ENCODE measurements around the gene FAM13A. TPM values are rescaled to one million over a fixed set of nuclear protein-coding genes. Genes with fewer than 3 reads are reported as not detected.

The FAM13A gene
- total and polyA plus RNA-seq, 10 of the 15 experiments (the other 5 are each of a cell fraction or from before 2014, with no cell fraction given): 0.05 to 1.8 (median 0.27) TPM; not detected in 1

DNA sequence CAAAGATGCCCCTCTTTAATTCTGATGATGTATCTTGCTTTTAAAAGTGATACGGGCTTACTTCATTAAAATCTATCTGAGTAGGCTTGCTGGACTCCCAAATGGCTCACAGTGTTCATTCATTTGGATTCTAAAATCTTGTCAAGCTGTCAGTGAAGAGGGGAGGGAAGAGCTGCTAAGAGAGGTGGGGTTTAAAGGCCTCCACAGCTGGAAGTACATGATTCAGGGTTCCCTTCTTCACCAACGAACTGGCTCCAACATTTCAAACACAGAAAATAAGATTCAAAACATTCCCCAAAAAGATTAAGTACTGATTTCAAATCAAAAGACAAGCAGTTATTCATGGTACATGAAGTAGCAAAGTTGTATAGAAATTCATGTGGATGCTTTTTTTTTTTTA is 226.4 kb downstream of the FAM13A start:
- SMC1A ChIA-PET (ENCODE audit: uncharacterized antibody, unreplicated experiment): interaction anchor here (0.6 to 2.2 kb wide), 3 partner anchors 15 to 193 kb away, joined by 4 to 9 read pairs (median 4); no protein-coding TSS in a partner anchor
- intact Hi-C loops (cut with micrococcal nuclease; ENCODE audit: unreplicated experiment): no loop called here
- no peaks in the 10 kb centered on the region for H3K9me3 ChIP-seq (replicated peaks; ENCODE audit: control insufficient read depth, insufficient read depth, low read length)
- no peaks in the 10 kb centered on the region for H3K4me1 ChIP-seq (ENCODE audit: control insufficient read depth, insufficient read depth, low read length)
- no peak overlapping the region for H3K9ac ChIP-seq (ENCODE audit: control insufficient read depth, insufficient read depth, low read length)
- no peak overlapping the region for H2AFZ ChIP-seq (ENCODE audit: control insufficient read depth, low read depth, low read length)
- H3K79me2 ChIP-seq (ENCODE audit: control insufficient read depth, insufficient read depth, low read length): no peaks in the 10 kb centered on the region
- POLR2A ChIA-PET: interaction anchor here (1.0 kb wide), 1 partner anchor 85 kb away, joined by 3 read pairs; no protein-coding TSS in a partner anchor
- ATAC-seq (no peak), FAIRE-seq (no peak), DNase-seq (ENCODE audit: low read depth, low spot score) (no peak)
- no peaks in the 10 kb centered on the region for H4K20me1 ChIP-seq (ENCODE audit: control insufficient read depth, insufficient read depth)
- H3K36me3 ChIP-seq (ENCODE audit: control insufficient read depth in 2 of 2, insufficient read depth in 2 of 2, low read length in 1 of 2): no peaks in the 10 kb centered on the region
- WGBS (ENCODE audit: insufficient coverage, insufficient replicate concordance, low lambda C conversion rate, missing lambda C conversion rate): 32% methylated on average over 2 of the region's 2 CpGs
- in situ Hi-C loops (cut with MboI): no loop called here
- H3K27me3 ChIP-seq (replicated peaks in 1 of 2; ENCODE audit: control insufficient read depth in 2 of 2, insufficient read depth in 2 of 2, low read length in 1 of 2): no peaks in the 10 kb centered on the region
- CTCF ChIA-PET: interaction anchor here (1.1 to 2.2 kb wide), 4 partner anchors 13 to 291 kb away, joined by 3 to 11 read pairs (median 6); no protein-coding TSS in a partner anchor
- no peak overlapping the region for H3K4me2 ChIP-seq (ENCODE audit: control insufficient read depth, insufficient read depth)
- H3K4me3 ChIP-seq: no peak overlapping the region
- BruUV-seq (replicated peaks): no TSS peak
- no peak overlapping the region for H3K27ac ChIP-seq (ENCODE audit: control insufficient read depth, insufficient read depth)
- TF ChIP-seq, protein P1, sequence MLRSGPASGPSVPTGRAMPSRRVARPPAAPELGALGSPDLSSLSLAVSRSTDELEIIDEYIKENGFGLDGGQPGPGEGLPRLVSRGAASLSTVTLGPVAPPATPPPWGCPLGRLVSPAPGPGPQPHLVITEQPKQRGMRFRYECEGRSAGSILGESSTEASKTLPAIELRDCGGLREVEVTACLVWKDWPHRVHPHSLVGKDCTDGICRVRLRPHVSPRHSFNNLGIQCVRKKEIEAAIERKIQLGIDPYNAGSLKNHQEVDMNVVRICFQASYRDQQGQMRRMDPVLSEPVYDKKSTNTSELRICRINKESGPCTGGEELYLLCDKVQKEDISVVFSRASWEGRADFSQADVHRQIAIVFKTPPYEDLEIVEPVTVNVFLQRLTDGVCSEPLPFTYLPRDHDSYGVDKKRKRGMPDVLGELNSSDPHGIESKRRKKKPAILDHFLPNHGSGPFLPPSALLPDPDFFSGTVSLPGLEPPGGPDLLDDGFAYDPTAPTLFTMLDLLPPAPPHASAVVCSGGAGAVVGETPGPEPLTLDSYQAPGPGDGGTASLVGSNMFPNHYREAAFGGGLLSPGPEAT (IDR thresholded peaks at IDR 0.05; ENCODE audit: low read depth): no peak
- TF ChIP-seq EED (IDR thresholded peaks at IDR 0.05; ENCODE audit: low read depth): no peak
- TF ChIP-seq, protein P2, sequence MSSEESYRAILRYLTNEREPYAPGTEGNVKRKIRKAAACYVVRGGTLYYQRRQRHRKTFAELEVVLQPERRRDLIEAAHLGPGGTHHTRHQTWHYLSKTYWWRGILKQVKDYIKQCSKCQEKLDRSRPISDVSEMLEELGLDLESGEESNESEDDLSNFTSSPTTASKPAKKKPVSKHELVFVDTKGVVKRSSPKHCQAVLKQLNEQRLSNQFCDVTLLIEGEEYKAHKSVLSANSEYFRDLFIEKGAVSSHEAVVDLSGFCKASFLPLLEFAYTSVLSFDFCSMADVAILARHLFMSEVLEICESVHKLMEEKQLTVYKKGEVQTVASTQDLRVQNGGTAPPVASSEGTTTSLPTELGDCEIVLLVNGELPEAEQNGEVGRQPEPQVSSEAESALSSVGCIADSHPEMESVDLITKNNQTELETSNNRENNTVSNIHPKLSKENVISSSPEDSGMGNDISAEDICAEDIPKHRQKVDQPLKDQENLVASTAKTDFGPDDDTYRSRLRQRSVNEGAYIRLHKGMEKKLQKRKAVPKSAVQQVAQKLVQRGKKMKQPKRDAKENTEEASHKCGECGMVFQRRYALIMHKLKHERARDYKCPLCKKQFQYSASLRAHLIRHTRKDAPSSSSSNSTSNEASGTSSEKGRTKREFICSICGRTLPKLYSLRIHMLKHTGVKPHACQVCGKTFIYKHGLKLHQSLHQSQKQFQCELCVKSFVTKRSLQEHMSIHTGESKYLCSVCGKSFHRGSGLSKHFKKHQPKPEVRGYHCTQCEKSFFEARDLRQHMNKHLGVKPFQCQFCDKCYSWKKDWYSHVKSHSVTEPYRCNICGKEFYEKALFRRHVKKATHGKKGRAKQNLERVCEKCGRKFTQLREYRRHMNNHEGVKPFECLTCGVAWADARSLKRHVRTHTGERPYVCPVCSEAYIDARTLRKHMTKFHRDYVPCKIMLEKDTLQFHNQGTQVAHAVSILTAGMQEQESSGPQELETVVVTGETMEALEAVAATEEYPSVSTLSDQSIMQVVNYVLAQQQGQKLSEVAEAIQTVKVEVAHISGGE (CRISPR knock-in tag; IDR thresholded peaks at IDR 0.05): no peak
- no peak for TF ChIP-seq ZNF217 (IDR thresholded peaks at IDR 0.05)
- no peak for TF ChIP-seq LARP7 (IDR thresholded peaks at IDR 0.05)
- TF ChIP-seq MYC (IDR thresholded peaks at IDR 0.05; ENCODE audit: insufficient read depth, insufficient read length, insufficient replicate concordance, low read length, severe bottlenecking): no peak
- no peak for TF ChIP-seq YY1 (IDR thresholded peaks at IDR 0.05; ENCODE audit: low read depth, low read length)
- no peak for TF ChIP-seq JUND (IDR thresholded peaks at IDR 0.05; ENCODE audit: low read depth, low read length)
- TF ChIP-seq, protein P3, sequence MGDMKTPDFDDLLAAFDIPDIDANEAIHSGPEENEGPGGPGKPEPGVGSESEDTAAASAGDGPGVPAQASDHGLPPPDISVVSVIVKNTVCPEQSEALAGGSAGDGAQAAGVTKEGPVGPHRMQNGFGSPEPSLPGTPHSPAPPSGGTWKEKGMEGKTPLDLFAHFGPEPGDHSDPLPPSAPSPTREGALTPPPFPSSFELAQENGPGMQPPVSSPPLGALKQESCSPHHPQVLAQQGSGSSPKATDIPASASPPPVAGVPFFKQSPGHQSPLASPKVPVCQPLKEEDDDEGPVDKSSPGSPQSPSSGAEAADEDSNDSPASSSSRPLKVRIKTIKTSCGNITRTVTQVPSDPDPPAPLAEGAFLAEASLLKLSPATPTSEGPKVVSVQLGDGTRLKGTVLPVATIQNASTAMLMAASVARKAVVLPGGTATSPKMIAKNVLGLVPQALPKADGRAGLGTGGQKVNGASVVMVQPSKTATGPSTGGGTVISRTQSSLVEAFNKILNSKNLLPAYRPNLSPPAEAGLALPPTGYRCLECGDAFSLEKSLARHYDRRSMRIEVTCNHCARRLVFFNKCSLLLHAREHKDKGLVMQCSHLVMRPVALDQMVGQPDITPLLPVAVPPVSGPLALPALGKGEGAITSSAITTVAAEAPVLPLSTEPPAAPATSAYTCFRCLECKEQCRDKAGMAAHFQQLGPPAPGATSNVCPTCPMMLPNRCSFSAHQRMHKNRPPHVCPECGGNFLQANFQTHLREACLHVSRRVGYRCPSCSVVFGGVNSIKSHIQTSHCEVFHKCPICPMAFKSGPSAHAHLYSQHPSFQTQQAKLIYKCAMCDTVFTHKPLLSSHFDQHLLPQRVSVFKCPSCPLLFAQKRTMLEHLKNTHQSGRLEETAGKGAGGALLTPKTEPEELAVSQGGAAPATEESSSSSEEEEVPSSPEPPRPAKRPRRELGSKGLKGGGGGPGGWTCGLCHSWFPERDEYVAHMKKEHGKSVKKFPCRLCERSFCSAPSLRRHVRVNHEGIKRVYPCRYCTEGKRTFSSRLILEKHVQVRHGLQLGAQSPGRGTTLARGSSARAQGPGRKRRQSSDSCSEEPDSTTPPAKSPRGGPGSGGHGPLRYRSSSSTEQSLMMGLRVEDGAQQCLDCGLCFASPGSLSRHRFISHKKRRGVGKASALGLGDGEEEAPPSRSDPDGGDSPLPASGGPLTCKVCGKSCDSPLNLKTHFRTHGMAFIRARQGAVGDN (IDR thresholded peaks at IDR 0.05): no peak
- RAD21 ChIA-PET (ENCODE audit: unreplicated experiment): interaction anchor here (2.5 kb wide), 1 partner anchor 192 kb away, joined by 7 read pairs; no protein-coding TSS in a partner anchor

Data from GM12878 (cell line).